HUDEP-2 (cell line): ENCODE data around the gene SUPT3H.
"Not testable (repeated sequence)": the region's sequence is repeated elsewhere in the genome, so short reads cannot be mapped to it uniquely, and the experiment has no call there.

ENCODE experiments used
- DNase-seq, 76 experiments: peaks; one replicate each; lab custom pipeline; 2025; ENCODE audit not compliant: unreplicated experiment in 76 of 76; lab: John Stamatoyannopoulos, UW

SUPT3H gene

GRCh38 chr6:45327956-45328522, 49.7 kb downstream of the SUPT3H start, which contains the start of gene RUNX2:
Gene RUNX2, plus strand, starts transcription at chr6:45328330. Its CDS starts 397 bp downstream, at chr6:45328727.
- DNase-seq = no peak

- no peak for DNase-seq
Observed at GRCh38 chr6:45326698-45327417, 50.9 kb downstream of the SUPT3H start.

GRCh38 chr6:45323656-45324224, 54.0 kb downstream of the SUPT3H start:
- no peak for DNase-seq

DNA sequence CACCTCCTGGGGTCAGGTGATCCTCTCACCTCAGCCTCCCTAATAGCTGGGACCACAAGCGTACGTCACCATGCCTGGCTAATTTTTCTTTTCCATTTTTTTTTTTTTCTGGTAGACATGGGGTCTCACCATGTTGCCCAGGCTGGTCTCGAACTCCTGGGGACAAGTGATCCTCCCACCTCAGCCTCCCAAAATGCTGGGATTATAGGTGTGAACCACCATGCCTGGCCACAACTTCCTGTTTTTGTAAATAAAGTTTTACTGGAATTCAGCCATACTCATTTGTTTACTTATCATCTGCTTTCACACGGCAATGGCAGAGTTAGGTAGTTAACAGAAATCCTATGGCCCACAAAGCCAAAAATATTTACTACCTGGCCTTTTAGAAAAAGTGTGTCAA, 57.4 kb downstream of the SUPT3H start:
- no peak for DNase-seq

- DNase-seq = no peak
Observed at GRCh38 chr6:45314146-45314545, 63.6 kb downstream of the SUPT3H start.

GRCh38 chr6:45310118-45310788, 67.5 kb downstream of the SUPT3H start:
- no peak for DNase-seq

- peak in 1 of 76 experiments; percentile 4 for DNase-seq
Observed at GRCh38 chr6:45305546-45305945, 72.2 kb downstream of the SUPT3H start.

GRCh38 chr6:45302832-45303231, 74.9 kb downstream of the SUPT3H start:
- no peak for DNase-seq

GRCh38 chr6:45301348-45302142, 76.2 kb downstream of the SUPT3H start:
- DNase-seq = no peak

GRCh38 chr6:45300736-45301135, 77.0 kb downstream of the SUPT3H start:
- DNase-seq = no peak

- DNase-seq = no peak
Observed at GRCh38 chr6:45299096-45299581, 78.6 kb downstream of the SUPT3H start.

GRCh38 chr6:45297320-45297719, 80.4 kb downstream of the SUPT3H start:
- DNase-seq = no peak

DNA sequence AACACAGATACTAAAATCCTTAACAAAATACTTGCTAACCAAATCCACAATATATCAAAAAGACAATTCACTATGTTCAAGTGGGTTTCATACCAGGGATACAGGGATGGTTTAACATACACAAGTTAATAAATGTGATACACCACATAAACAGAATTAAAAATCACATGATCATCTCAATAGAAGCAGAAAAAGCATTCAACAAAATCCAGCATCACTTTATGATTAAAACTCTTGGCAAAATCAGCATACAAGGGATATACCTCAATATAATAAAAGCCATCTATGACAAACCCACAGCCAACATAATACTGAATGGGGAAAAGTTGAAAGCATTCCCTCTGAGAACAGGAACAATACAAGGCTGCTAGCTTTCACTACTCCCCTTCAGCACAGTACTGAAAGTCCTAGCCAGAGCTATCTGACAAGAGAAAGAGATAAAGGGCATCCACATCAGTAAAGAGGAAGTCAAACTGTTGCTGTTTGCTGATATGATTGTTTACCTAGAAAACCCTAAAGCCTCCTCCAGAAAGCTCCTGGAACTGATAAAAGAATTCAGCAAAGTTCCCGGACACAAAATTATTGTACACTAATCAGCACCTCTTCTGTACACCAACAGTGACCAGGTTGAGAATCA, 83.6 kb downstream of the SUPT3H start:
- DNase-seq = peak in 51 of 76 experiments; percentile 9 to 94 (median 76)

DNA sequence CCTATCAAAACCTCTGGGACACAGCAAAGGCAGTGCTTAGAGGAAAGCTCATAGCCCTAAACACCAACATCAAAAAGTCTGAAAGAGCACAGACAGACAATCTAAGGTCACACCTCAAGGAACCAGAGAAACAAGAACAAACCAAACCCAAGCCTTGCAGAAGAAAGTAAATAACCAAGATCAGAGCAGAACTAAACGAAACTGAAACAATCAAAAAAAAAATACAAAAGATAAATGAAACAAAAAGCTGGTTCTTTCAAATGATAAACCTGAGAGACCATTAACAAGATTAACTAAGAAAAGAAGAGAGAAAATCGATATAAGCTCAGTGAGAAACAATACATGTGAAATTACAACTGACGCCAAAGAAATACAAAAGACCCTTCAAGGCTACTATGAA, 84.4 kb downstream of the SUPT3H start:
- no peak for DNase-seq

- DNase-seq = no peak
Observed at GRCh38 chr6:45289751-45290514, 87.8 kb downstream of the SUPT3H start.

DNA sequence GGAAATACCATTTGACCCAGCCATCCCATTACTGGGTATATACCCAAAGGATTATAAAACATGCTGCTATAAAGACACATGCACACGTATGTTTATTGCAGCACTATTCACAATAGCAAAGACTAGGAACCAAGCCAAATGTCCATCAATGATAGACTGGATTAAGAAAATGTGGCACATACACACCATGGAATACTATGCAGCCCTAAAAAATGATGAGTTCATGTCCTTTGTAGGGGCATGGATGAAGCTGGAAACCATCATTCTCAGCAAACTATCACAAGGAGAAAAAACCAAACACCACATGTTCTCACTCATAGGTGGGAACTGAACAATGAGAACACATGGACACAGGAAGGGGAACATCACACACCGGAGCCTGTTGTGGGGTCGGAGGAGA, 91.0 kb downstream of the SUPT3H start:
- not testable (repeated sequence) for DNase-seq

GRCh38 chr6:45278367-45278766, 99.4 kb downstream of the SUPT3H start:
- DNase-seq = no peak

DNA sequence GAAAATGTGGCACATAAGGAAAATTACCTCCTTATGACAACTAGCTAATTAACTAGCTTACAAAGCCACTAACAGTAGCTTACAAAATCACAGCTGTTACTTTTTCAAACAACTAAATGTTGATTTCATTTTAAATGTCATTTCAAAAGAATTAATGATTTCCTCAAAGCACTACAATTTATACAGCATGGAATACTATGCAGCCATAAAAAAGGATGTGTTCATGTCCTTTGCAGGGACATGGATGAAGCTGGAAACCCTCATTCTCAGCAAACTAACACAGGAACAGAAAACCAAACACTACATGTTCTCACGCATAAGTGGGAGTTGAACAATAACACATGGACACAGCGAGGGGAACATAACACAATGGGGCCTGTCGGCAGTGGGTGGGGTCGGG, 100.0 kb downstream of the SUPT3H start:
- not testable (repeated sequence) for DNase-seq

GRCh38 chr6:45275358-45275757, 102.4 kb downstream of the SUPT3H start:
- no peak for DNase-seq
